Lower lobe of right lung (tissue), 2 donors: ENCODE data around the gene NFATC2. TPM values are rescaled to one million over a fixed set of nuclear protein-coding genes. Genes with fewer than 3 reads are reported as not detected.

Source experiments
- ATAC-seq, 2 donors: fragments of 200-7000 bp; cut with Tn5 transposase; one replicate each; pipeline ENCODE4 v1.9.1; 2020 to 2022; ENCODE audit warnings: mild to moderate bottlenecking in 2 of 2, moderate library complexity in 2 of 2
- DNase-seq: peaks from one replicate; pipeline ENCODE4 v3.0.0-alpha.2; 2020
- H3K27ac ChIP-seq: fragments of 200-600 bp; one replicate; pipeline ENCODE4 v1.8.0; 2022
- H3K27me3 ChIP-seq: fragments of 200-600 bp; one replicate; pipeline ENCODE4 v1.8.0; 2022; ENCODE audit warnings: low read depth
- H3K36me3 ChIP-seq: fragments of 200-600 bp; one replicate; pipeline ENCODE4 v1.8.0; 2022; ENCODE audit warnings: mild to moderate bottlenecking
- H3K4me1 ChIP-seq: fragments of 200-600 bp; one replicate; pipeline ENCODE4 v1.8.0; 2022
- H3K4me3 ChIP-seq: fragments of 200-600 bp; one replicate; pipeline ENCODE4 v1.8.0; 2022; ENCODE audit warnings: mild to moderate bottlenecking
- H3K9me3 ChIP-seq: fragments of 200-600 bp; one replicate; pipeline ENCODE4 v1.8.0; 2022
- CTCF ChIP-seq: fragments of 200-600 bp; IDR thresholded peaks from one replicate; pipeline ENCODE4 v1.8.0; 2022; ENCODE audit warnings: antibody characterized with exemption, mild to moderate bottlenecking
- intact Hi-C: fragments of 100-400 bp; cut with DNase I; formaldehyde crosslinking; loops from one replicate; pipeline ENCODE4 v1.11.0; 2022
- total RNA-seq: library from RNA; stranded (reverse); fragmentation: NEBNext Ultra II Directional; extraction: Animal tissue kit (Norgen Biotek cat#: 25700); gene quantifications from one replicate; pipeline ENCODE4 v1.2.1, GENCODE V29; 2021
- donor health status: DM: no; HTN: yes; CAD: no; lungs with severe emphysema.

Gene NFATC2
- total RNA-seq, 1 donor from 2014 or later = 6.6 TPM

- Histone ChIP-seq H3K27ac (no peak overlapping the region), H3K9me3 (no peaks in the 10 kb centered on the region), H3K4me1 (peaks cover 23% of the 10 kb centered on the region), H3K27me3 (no peaks in the 10 kb centered on the region), H3K4me3 (no peak overlapping the region), H3K36me3 (no peaks in the 10 kb centered on the region)
- no peak for TF ChIP-seq CTCF
- no peak for DNase-seq
- intact Hi-C loops = no loop called here
- ATAC-seq = no peak
Observed at GRCh38 chr20:51526754-51527153, 15.8 kb downstream of the NFATC2 start.

GRCh38 chr20:51526106-51526470 lies 16.4 kb downstream of the NFATC2 start:
- TF ChIP-seq CTCF = no peak
- H3K4me1 ChIP-seq = peaks cover 23% of the 10 kb centered on the region
- H3K36me3 ChIP-seq = no peaks in the 10 kb centered on the region
- no peaks in the 10 kb centered on the region for H3K9me3 ChIP-seq
- peak overlapping the region; percentile 21 for H3K4me3 ChIP-seq
- H3K27me3 ChIP-seq = no peaks in the 10 kb centered on the region
- intact Hi-C loops = no loop called here
- DNase-seq = no peak
- ATAC-seq = no peak
- peak overlapping the region; percentile 3 for H3K27ac ChIP-seq

- no peaks in the 10 kb centered on the region for H3K36me3 ChIP-seq
- H3K9me3 ChIP-seq = no peaks in the 10 kb centered on the region
- H3K4me1 ChIP-seq = peaks cover 23% of the 10 kb centered on the region
- ATAC-seq (peak; percentile 26 to 48), DNase-seq (no peak)
- peak overlapping the region; percentile 3 for H3K27ac ChIP-seq
- intact Hi-C loops = no loop called here
- peak overlapping the region; percentile 21 for H3K4me3 ChIP-seq
- H3K27me3 ChIP-seq = no peaks in the 10 kb centered on the region
- no peak for TF ChIP-seq CTCF
Observed at GRCh38 chr20:51525241-51526105, 17.0 kb downstream of the NFATC2 start.

GRCh38 chr20:51523276-51524013 lies 19.1 kb downstream of the NFATC2 start:
- Histone ChIP-seq H3K27me3 (no peaks in the 10 kb centered on the region), H3K9me3 (no peaks in the 10 kb centered on the region), H3K36me3 (no peaks in the 10 kb centered on the region), H3K4me3 (no peak overlapping the region), H3K27ac (no peak overlapping the region), H3K4me1 (peaks cover 9% of the 10 kb centered on the region)
- no peak for TF ChIP-seq CTCF
- intact Hi-C loops = no loop called here
- DNase-seq (no peak), ATAC-seq (no peak)

- H3K4me1 ChIP-seq = peaks cover 9% of the 10 kb centered on the region
- H3K9me3 ChIP-seq = no peaks in the 10 kb centered on the region
- DNase-seq = no peak
- H3K4me3 ChIP-seq = no peak overlapping the region
- TF ChIP-seq CTCF = no peak
- no peak overlapping the region for H3K27ac ChIP-seq
- H3K27me3 ChIP-seq = no peaks in the 10 kb centered on the region
- intact Hi-C loops = no loop called here
- no peaks in the 10 kb centered on the region for H3K36me3 ChIP-seq
- ATAC-seq = no peak
Observed at GRCh38 chr20:51522207-51522606, 20.3 kb downstream of the NFATC2 start.
